Measurements from ENCODE around the gene SRSF3.

SRSF3 gene

DNA sequence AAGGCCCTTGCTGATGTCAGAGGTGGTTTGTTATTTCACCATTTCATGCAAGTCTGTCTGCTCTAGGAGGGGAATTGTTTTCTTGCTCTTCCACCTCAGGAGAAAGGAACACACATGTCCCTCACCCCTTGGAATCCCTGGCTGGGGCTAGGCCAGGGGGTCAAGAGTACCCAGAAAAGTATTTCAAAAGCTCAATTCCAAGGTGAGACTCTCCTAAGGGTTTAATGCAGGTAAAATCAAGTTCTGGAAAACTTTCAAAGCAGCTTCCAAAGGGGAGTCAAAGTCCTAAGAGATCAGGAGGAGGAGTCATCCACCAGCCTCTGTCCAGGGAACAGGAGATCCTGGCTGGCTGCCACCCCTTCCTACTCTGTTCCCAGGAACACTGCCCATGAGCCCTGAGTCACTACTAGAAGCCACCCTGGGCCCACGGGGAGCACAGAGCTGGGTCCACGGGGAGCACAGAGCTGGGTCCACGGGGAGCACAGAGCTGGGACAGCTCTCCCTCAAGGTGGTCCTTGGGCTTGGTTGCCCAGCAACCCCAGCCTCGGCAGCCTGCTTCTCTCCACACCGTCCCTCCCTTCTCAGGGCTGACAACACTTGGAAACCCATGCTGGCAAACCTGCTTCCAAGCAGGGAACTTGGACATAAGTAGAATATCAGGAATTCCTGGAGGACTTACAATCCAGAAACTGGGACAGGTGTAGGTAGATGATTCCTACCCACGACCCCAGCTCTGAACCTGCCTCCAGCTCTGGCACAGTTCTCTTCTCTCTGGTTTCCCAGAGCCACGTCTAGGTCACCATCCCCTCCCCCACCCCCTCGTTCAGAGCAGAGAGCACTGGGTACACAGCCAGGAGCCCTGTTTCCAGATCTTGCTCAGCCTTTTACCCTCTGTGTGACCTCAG lies 49.0 kb downstream of the SRSF3 start:
- Histone ChIP-seq H3K4me1 (ENCODE audit: insufficient read depth, low read length, severe bottlenecking) (no peaks in the 10 kb centered on the region), H3K27ac (ENCODE audit: low read depth, low read length, poor library complexity, severe bottlenecking) (no peak overlapping the region), H3K4me2 (ENCODE audit: low read length) (no peak overlapping the region)

DNA sequence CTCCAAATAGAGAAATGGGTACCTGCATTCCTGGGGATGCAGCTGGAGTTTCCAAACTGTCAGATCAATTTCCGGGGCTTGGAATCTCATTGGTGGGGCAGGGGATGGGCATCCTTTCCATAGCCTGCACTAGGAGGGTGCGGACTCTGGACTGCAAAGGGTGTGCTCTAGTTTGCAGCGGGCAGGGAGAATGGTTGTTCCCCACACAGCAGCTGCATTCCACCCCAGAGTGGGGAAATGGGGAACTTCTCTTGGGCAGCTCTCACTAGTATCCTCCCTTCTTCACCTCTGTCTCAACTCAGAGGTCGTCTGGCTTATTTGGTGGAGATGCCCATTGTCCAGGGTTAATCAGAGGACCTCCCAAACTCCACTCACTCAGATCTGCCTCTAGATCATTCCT lies 49.8 kb downstream of the SRSF3 start:
- Histone ChIP-seq H3F3A (ENCODE audit: insufficient read depth, low read length) (no peaks in the 10 kb centered on the region), H3K9ac (ENCODE audit: low read length) (no peak overlapping the region), H3K27me3 (ENCODE audit: insufficient read depth, low read length) (no peaks in the 10 kb centered on the region), H3K79me2 (ENCODE audit: insufficient read depth, low read length) (no peaks in the 10 kb centered on the region), H3K4me2 (ENCODE audit: low read length) (no peak overlapping the region), H3K4me3 (ENCODE audit: low read depth, low read length, poor library complexity, severe bottlenecking) (no peak overlapping the region), H3K9me2 (ENCODE audit: low read depth, low read length) (no peaks in the 10 kb centered on the region), H3K4me1 (ENCODE audit: insufficient read depth, low read length, severe bottlenecking) (no peaks in the 10 kb centered on the region), H2AFZ (ENCODE audit: low read length) (no peak overlapping the region), H3K36me3 (ENCODE audit: insufficient read depth, low read length) (no peaks in the 10 kb centered on the region), H3K27ac (ENCODE audit: low read depth, low read length, poor library complexity, severe bottlenecking) (no peak overlapping the region), H4K20me1 (ENCODE audit: insufficient read depth, low read length) (no peaks in the 10 kb centered on the region), H3K9me3 (ENCODE audit: low read length) (no peaks in the 10 kb centered on the region)
- no peak for TF ChIP-seq EZH2 (IDR thresholded peaks at IDR 0.05; ENCODE audit: borderline replicate concordance, low read length)
- TF ChIP-seq, protein P1, sequence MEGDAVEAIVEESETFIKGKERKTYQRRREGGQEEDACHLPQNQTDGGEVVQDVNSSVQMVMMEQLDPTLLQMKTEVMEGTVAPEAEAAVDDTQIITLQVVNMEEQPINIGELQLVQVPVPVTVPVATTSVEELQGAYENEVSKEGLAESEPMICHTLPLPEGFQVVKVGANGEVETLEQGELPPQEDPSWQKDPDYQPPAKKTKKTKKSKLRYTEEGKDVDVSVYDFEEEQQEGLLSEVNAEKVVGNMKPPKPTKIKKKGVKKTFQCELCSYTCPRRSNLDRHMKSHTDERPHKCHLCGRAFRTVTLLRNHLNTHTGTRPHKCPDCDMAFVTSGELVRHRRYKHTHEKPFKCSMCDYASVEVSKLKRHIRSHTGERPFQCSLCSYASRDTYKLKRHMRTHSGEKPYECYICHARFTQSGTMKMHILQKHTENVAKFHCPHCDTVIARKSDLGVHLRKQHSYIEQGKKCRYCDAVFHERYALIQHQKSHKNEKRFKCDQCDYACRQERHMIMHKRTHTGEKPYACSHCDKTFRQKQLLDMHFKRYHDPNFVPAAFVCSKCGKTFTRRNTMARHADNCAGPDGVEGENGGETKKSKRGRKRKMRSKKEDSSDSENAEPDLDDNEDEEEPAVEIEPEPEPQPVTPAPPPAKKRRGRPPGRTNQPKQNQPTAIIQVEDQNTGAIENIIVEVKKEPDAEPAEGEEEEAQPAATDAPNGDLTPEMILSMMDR (IDR thresholded peaks at IDR 0.05; ENCODE audit: low read length): no peak

More for the DNA sequence above, 49.0 kb downstream of the SRSF3 start:
- H3K79me2 ChIP-seq (ENCODE audit: insufficient read depth, low read length): no peaks in the 10 kb centered on the region
- H3K4me3 ChIP-seq (ENCODE audit: low read depth, low read length, poor library complexity, severe bottlenecking): no peak overlapping the region
- no peaks in the 10 kb centered on the region for H3K36me3 ChIP-seq (ENCODE audit: insufficient read depth, low read length)
- H2AFZ ChIP-seq (ENCODE audit: low read length): no peak overlapping the region
- no peaks in the 10 kb centered on the region for H3K9me2 ChIP-seq (ENCODE audit: low read depth, low read length)
- H3K27me3 ChIP-seq (ENCODE audit: insufficient read depth, low read length): no peaks in the 10 kb centered on the region
- H3K9me3 ChIP-seq (ENCODE audit: low read length): no peaks in the 10 kb centered on the region
- H3F3A ChIP-seq (ENCODE audit: insufficient read depth, low read length): no peaks in the 10 kb centered on the region
- H3K9ac ChIP-seq (ENCODE audit: low read length): no peak overlapping the region
- no peaks in the 10 kb centered on the region for H4K20me1 ChIP-seq (ENCODE audit: insufficient read depth, low read length)
- no peak for TF ChIP-seq EZH2 (IDR thresholded peaks at IDR 0.05; ENCODE audit: borderline replicate concordance, low read length)
- TF ChIP-seq, protein P1 (IDR thresholded peaks at IDR 0.05; ENCODE audit: low read length): no peak

DNA sequence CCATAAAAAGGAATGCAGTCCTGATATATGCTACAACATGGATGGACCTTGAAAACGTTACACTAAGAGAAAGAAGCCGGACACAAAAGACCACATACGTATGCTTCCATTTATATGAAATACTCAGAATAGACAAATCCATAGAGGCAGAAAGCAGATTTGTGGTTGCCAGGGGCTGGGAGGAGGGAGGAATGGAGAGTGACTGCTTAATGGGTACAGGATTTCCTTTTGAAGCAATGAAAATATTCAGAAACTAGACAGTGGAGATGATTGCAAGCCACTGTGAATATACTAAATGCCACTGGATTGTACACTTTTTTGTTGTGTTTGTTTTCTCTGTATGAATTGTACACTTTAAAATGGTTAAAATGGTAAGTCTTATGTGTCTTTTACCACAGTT lies 54.9 kb downstream of the SRSF3 start:
- no peak overlapping the region for H3K9ac ChIP-seq (ENCODE audit: low read length)
- no peaks in the 10 kb centered on the region for H3K9me2 ChIP-seq (ENCODE audit: low read depth, low read length)
- no peaks in the 10 kb centered on the region for H4K20me1 ChIP-seq (ENCODE audit: insufficient read depth, low read length)
- H3K4me3 ChIP-seq (ENCODE audit: low read depth, low read length, poor library complexity, severe bottlenecking): no peak overlapping the region
- H3K9me3 ChIP-seq (ENCODE audit: low read length): no peaks in the 10 kb centered on the region
- H3K36me3 ChIP-seq (ENCODE audit: insufficient read depth, low read length): no peaks in the 10 kb centered on the region
- no peaks in the 10 kb centered on the region for H3F3A ChIP-seq (ENCODE audit: insufficient read depth, low read length)
- H3K27ac ChIP-seq (ENCODE audit: low read depth, low read length, poor library complexity, severe bottlenecking): no peak overlapping the region
- H3K4me1 ChIP-seq (ENCODE audit: insufficient read depth, low read length, severe bottlenecking): peaks cover 6% of the 10 kb centered on the region
- H3K79me2 ChIP-seq (ENCODE audit: insufficient read depth, low read length): no peaks in the 10 kb centered on the region
- no peaks in the 10 kb centered on the region for H3K27me3 ChIP-seq (ENCODE audit: insufficient read depth, low read length)
- no peak for TF ChIP-seq EZH2 (IDR thresholded peaks at IDR 0.05; ENCODE audit: borderline replicate concordance, low read length)
- TF ChIP-seq, protein P1 (IDR thresholded peaks at IDR 0.05; ENCODE audit: low read length): no peak
- no peak overlapping the region for H3K4me2 ChIP-seq (ENCODE audit: low read length)
- no peak overlapping the region for H2AFZ ChIP-seq (ENCODE audit: low read length)
